NCI-H460 (cell line): ENCODE data around the gene PRTG. TPM values are rescaled to one million over a fixed set of nuclear protein-coding genes. Genes with fewer than 3 reads are reported as not detected.
"Not testable (repeated sequence)": the region's sequence is repeated elsewhere in the genome, so short reads cannot be mapped to it uniquely, and the experiment has no call there.

Source experiments
- DNase-seq: peaks from one replicate; pipeline ENCODE4 v3.0.0-alpha.2; 2016; ENCODE audit warnings: low read depth; ENCODE audit errors: extremely low read depth
- total RNA-seq: library from RNA; depleted of rRNA; stranded (reverse); fragments of >200 nt; shearing (Covaris generic); gene quantifications from 2 replicates; pipeline ENCODE4 v1.2.3, GENCODE V29; 2014

The PRTG gene
- total RNA-seq, 1 experiment from 2014 or later: 13.4 TPM

GRCh38 chr15:55743729-55744655 lies 1.0 kb upstream of the PRTG start:
- DNase-seq: no peak

- DNase-seq: no peak
Observed at GRCh38 chr15:55742498-55742926, 440 bp downstream of the PRTG start.

GRCh38 chr15:55741833-55742497 lies 987 bp downstream of the PRTG start:
- DNase-seq: no peak

- no peak for DNase-seq
Observed at GRCh38 chr15:55740981-55741832, 1.7 kb downstream of the PRTG start.

GRCh38 chr15:55740359-55740878 lies 2.5 kb downstream of the PRTG start:
- no peak for DNase-seq

- DNase-seq: no peak
Observed at GRCh38 chr15:55739641-55740040, 3.3 kb downstream of the PRTG start.

GRCh38 chr15:55738715-55739114 lies 4.2 kb downstream of the PRTG start:
- DNase-seq: no peak

- DNase-seq: no peak
Observed at GRCh38 chr15:55737373-55737772, 5.6 kb downstream of the PRTG start.

GRCh38 chr15:55736756-55737155 lies 6.2 kb downstream of the PRTG start:
- DNase-seq: no peak

GRCh38 chr15:55734641-55735040 lies 8.3 kb downstream of the PRTG start:
- no peak for DNase-seq

- not testable (repeated sequence) for DNase-seq
Observed at GRCh38 chr15:55733461-55733860, 9.5 kb downstream of the PRTG start.

GRCh38 chr15:55721554-55722185 lies 21.3 kb downstream of the PRTG start:
- no peak for DNase-seq

GRCh38 chr15:55715355-55716076 lies 27.4 kb downstream of the PRTG start:
- DNase-seq: no peak

GRCh38 chr15:55714064-55714463 lies 28.9 kb downstream of the PRTG start:
- no peak for DNase-seq

- no peak for DNase-seq
Observed at GRCh38 chr15:55712363-55712762, 30.6 kb downstream of the PRTG start.

GRCh38 chr15:55710286-55710685 lies 32.7 kb downstream of the PRTG start:
- no peak for DNase-seq

- no peak for DNase-seq
Observed at GRCh38 chr15:55709458-55709857, 33.5 kb downstream of the PRTG start.

- DNase-seq: no peak
Observed at GRCh38 chr15:55708720-55709119, 34.2 kb downstream of the PRTG start.

- DNase-seq: no peak
Observed at GRCh38 chr15:55707951-55708350, 35.0 kb downstream of the PRTG start.

- DNase-seq: no peak
Observed at GRCh38 chr15:55707518-55707917, 35.4 kb downstream of the PRTG start.
